GM12878 (cell line): ENCODE results near the gene DGCR8. TPM values are rescaled to one million over a fixed set of nuclear protein-coding genes. Genes with fewer than 3 reads are reported as not detected.

ENCODE experiments used
- ATAC-seq: fragments of 200-7000 bp; cut with Tn5 transposase; 3 replicates; pipeline ENCODE4 v1.9.1; 2020; ENCODE audit warnings: mild to moderate bottlenecking, moderate library complexity
- BruUV-seq: library from RNA; stranded (reverse); fragments of 400-500 nt; replicated peaks from 2 replicates; lab custom pipeline; 2021; lab: Mats Ljungman, UMichigan
- CTCF ChIA-PET: fragments of 300-600 bp; sonication (Branson Sonifier 250); formaldehyde crosslinking; extraction: SDS; loops from one replicate; lab custom pipeline; 2021; ENCODE audit warnings: inconsistent platforms; lab: Yijun Ruan, JAX
- POLR2A ChIA-PET: fragments of 350-600 bp; formaldehyde crosslinking; extraction: SDS; loops from one replicate; lab custom pipeline; 2021; ENCODE audit warnings: inconsistent platforms; lab: Charles Lee
- RAD21 ChIA-PET: fragments of 300-600 bp; sonication (Branson Sonifier 250); formaldehyde crosslinking; loops from one replicate; lab custom pipeline; 2023; ENCODE audit warnings: antibody characterized with exemption; ENCODE audit not compliant: unreplicated experiment; lab: Charles Lee
- SMC1A ChIA-PET: fragments of 300-600 bp; sonication (Branson Sonifier 250); formaldehyde crosslinking; loops from one replicate; lab custom pipeline; 2023; ENCODE audit not compliant: unreplicated experiment, uncharacterized antibody; lab: Charles Lee
- DNase-seq: peaks from one replicate; pipeline ENCODE4 v3.0.0-alpha.2; 2011; ENCODE audit warnings: low read depth, low spot score
- FAIRE-seq: peaks from 3 replicates; lab custom pipeline; 2011; peaks lifted over from hg19 to GRCh38; lab: Jason Lieb, UNC
- H2AFZ ChIP-seq: 2 replicates; pipeline ENCODE4 v1.6.0; 2011; ENCODE audit warnings: low read depth, low read length, control low read depth; ENCODE audit not compliant: control insufficient read depth
- H3K27ac ChIP-seq: 2 replicates; pipeline ENCODE4 v1.5.1; 2011; ENCODE audit warnings: control low read depth; ENCODE audit not compliant: control insufficient read depth, insufficient read depth
- H3K27me3 ChIP-seq, 2 experiments: replicated peaks in 1 of 2; 2 replicates each; pipeline versions ENCODE4 v1.6.0 to v1.6.1; 2011; ENCODE audit warnings: low read length in 1 of 2; ENCODE audit not compliant: control insufficient read depth in 2 of 2, insufficient read depth in 2 of 2
- H3K36me3 ChIP-seq, 2 experiments: 2 replicates each; pipeline ENCODE4 v1.5.1; 2011; ENCODE audit warnings: low read length in 1 of 2; ENCODE audit not compliant: control insufficient read depth in 2 of 2, insufficient read depth in 2 of 2
- H3K4me1 ChIP-seq: 2 replicates; pipeline ENCODE4 v1.6.1; 2011; ENCODE audit warnings: mild to moderate bottlenecking, low read length, moderate library complexity, mixed read lengths; ENCODE audit not compliant: control insufficient read depth, insufficient read depth
- H3K4me2 ChIP-seq: 2 replicates; pipeline ENCODE4 v1.6.0; 2011; ENCODE audit warnings: control low read depth; ENCODE audit not compliant: control insufficient read depth, insufficient read depth
- H3K4me3 ChIP-seq: fragments of 200-600 bp; sonication (generic); 2 replicates; pipeline ENCODE4 v1.5.1; 2016
- H3K79me2 ChIP-seq: 2 replicates; pipeline ENCODE4 v1.6.0; 2011; ENCODE audit warnings: low read length; ENCODE audit not compliant: control insufficient read depth, insufficient read depth
- H3K9ac ChIP-seq: 2 replicates; pipeline ENCODE4 v1.8.0; 2011; ENCODE audit warnings: low read length, control low read depth, mixed read lengths; ENCODE audit not compliant: control insufficient read depth, insufficient read depth
- H3K9me3 ChIP-seq: replicated peaks from 3 replicates; pipeline ENCODE4 v1.5.1; 2011; ENCODE audit warnings: mild to moderate bottlenecking, low read length; ENCODE audit not compliant: control insufficient read depth, insufficient read depth
- H4K20me1 ChIP-seq: 2 replicates; pipeline ENCODE4 v1.6.0; 2011; ENCODE audit not compliant: control insufficient read depth, insufficient read depth
- ASH2L ChIP-seq: fragments of 300-600, 200-600 bp; sonication (generic); IDR thresholded peaks from 2 replicates; pipeline ENCODE4 v1.6.1; 2017; ENCODE audit warnings: low read depth, mild to moderate bottlenecking, borderline replicate concordance
- BCL11A ChIP-seq: IDR thresholded peaks from 2 replicates; pipeline ENCODE4 v1.6.1; 2011; ENCODE audit warnings: low read depth, low read length
- EGR1 ChIP-seq, 2 experiments: IDR thresholded peaks; 1 replicate in 1 of 2; 2 replicates in 1 of 2; pipeline ENCODE4 v1.6.1; 2011 to 2012; ENCODE audit warnings: low read depth in 2 of 2, low read length in 2 of 2, borderline replicate concordance in 1 of 2, mild to moderate bottlenecking in 1 of 2, moderate library complexity in 1 of 2
- HDAC2 ChIP-seq: fragments of 200-600 bp; sonication (generic); IDR thresholded peaks from 2 replicates; pipeline ENCODE4 v1.6.1; 2017
- IKZF2 ChIP-seq, 2 experiments: fragments of 450-650 bp; IDR thresholded peaks; 2 replicates each; pipeline ENCODE4 v1.6.1; 2017; ENCODE audit warnings: mild to moderate bottlenecking in 2 of 2, moderate library complexity in 2 of 2
- JUNB ChIP-seq: IDR thresholded peaks from 2 replicates; pipeline ENCODE4 v1.6.1; 2016; ENCODE audit warnings: antibody characterized with exemption, mild to moderate bottlenecking
- MTA2 ChIP-seq: fragments of 450-650 bp; IDR thresholded peaks from 2 replicates; pipeline ENCODE4 v1.6.1; 2016; ENCODE audit warnings: low read depth, mild to moderate bottlenecking, moderate library complexity
- NR2F1 ChIP-seq: fragments of 450-650 bp; conservative IDR thresholded peaks from 2 replicates; pipeline ENCODE4 v1.6.1; 2017; ENCODE audit warnings: mild to moderate bottlenecking
- RAD51 ChIP-seq: fragments of 450-650 bp; IDR thresholded peaks from 2 replicates; pipeline ENCODE4 v1.6.1; 2016; ENCODE audit warnings: moderate library complexity, mild to moderate bottlenecking, inconsistent platforms
- SIN3A ChIP-seq: IDR thresholded peaks from 2 replicates; pipeline ENCODE4 v1.6.1; 2012; ENCODE audit warnings: low read depth, low read length, improper control_type of control experiment
- TAF1 ChIP-seq: IDR thresholded peaks from 2 replicates; pipeline ENCODE4 v1.6.1; 2011; ENCODE audit warnings: mild to moderate bottlenecking, low read depth, low read length, borderline replicate concordance
- WRNIP1 ChIP-seq: IDR thresholded peaks from 2 replicates; pipeline ENCODE4 v1.6.1; 2011; ENCODE audit warnings: low read depth, low read length, improper control_type of control experiment, borderline replicate concordance
- YY1 ChIP-seq: IDR thresholded peaks from 2 replicates; pipeline ENCODE4 v1.6.1; 2011; ENCODE audit warnings: low read depth, mild to moderate bottlenecking, low read length
- ZZZ3 ChIP-seq: IDR thresholded peaks from 2 replicates; pipeline ENCODE4 v1.6.1; 2011; ENCODE audit warnings: low read depth; ENCODE audit not compliant: control insufficient read depth, insufficient read length
- WGBS: methylation state at CpG from one replicate; pipeline ENCODE4 v1.1.6; 2016; ENCODE audit warnings: low lambda C conversion rate; ENCODE audit not compliant: insufficient replicate concordance, insufficient coverage; ENCODE audit errors: missing lambda C conversion rate; 5-methylcytosine and 5-hydroxymethylcytosine counted together
- in situ Hi-C: fragments of 300-500 bp; cut with MboI; formaldehyde crosslinking; loops from 9 replicates; pipeline ENCODE4 v1.14.3; 2018; ENCODE audit warnings: mixed read lengths
- intact Hi-C: fragments of 100-400 bp; cut with micrococcal nuclease; formaldehyde crosslinking; loops from one replicate; pipeline ENCODE4 v1.14.2; 2022; ENCODE audit not compliant: unreplicated experiment
- polyA plus RNA-seq, 11 experiments: library from polyadenylated mRNA; depleted of rRNA in 4 of 11; unstranded in 6 of 11; stranded (reverse) in 5 of 11; fragments of >200 nt; fragmentation: Nextera tagmentation in 4 of 11; fragmentation: Illumina TruSeq in 1 of 11; extraction: Ambion mirVana in 4 of 11; extraction: Trizol in 1 of 11; gene quantifications; 1 replicate in 1 of 11; 2 replicates in 10 of 11; pipeline versions ENCODE4 v1.2.1 to v1.2.3, GENCODE V29; 2011 to 2016; ENCODE audit warnings: inconsistent platforms in 2 of 11, missing spikeins in 2 of 11, low read depth in 1 of 11
- total RNA-seq, 4 experiments: library from RNA; depleted of rRNA in 3 of 4; stranded (reverse); fragments of >200 nt in 3 of 4; fragmentation: Illumina TruSeq in 1 of 4; extraction: Trizol in 1 of 4; gene quantifications; 2 replicates each; pipeline versions ENCODE4 v1.2.1 to v1.2.3, GENCODE V29; 2013 to 2021

Gene DGCR8
- total and polyA plus RNA-seq, 10 of the 15 experiments (the other 5 are each of a cell fraction or from before 2014, with no cell fraction given) = 1.2 to 35.1 (median 17.2) TPM

- intact Hi-C loops (no loop called here), in situ Hi-C loops (no loop called here)
- CTCF ChIA-PET = no interaction called here
- FAIRE-seq (no peak), ATAC-seq (peak; percentile 79), DNase-seq (no peak)
- H3K9ac ChIP-seq = peak overlapping the region; percentile 62
- H2AFZ ChIP-seq = peak overlapping the region; percentile 53
- POLR2A ChIA-PET = no interaction called here
- peak overlapping the region; percentile 71 for H3K27ac ChIP-seq
- no peaks in the 10 kb centered on the region for H4K20me1 ChIP-seq
- H3K4me3 ChIP-seq = peak overlapping the region; percentile 93
- SMC1A ChIA-PET = no interaction called here
- no peaks in the 10 kb centered on the region for H3K9me3 ChIP-seq
- H3K79me2 ChIP-seq = peaks cover 54% of the 10 kb centered on the region
- whole genome bisulfite sequencing = under 1% methylated on average over 16 of the region's 34 CpGs
- TF ChIP-seq ASH2L = peak; percentile 17; the same call in 1 of the 2 replicates
- TF ChIP-seq SIN3A = 0 out of 2 replicates have a peak, but pooled peaks have one; percentile 35
- no peak for TF ChIP-seq TAF1
- no peak for TF ChIP-seq ZZZ3
- no peak for TF ChIP-seq IKZF2 (IDR thresholded peaks at IDR 0.05)
- no peak for TF ChIP-seq BCL11A
- no peak for TF ChIP-seq NR2F1
- peak in 1 of 2 experiments; percentile 49; a peak in 1 of 3 replicates for TF ChIP-seq EGR1 (IDR thresholded peaks at IDR 0.05; ENCODE audit: borderline replicate concordance in 1 of 2, low read depth in 2 of 2, low read length in 2 of 2)
- no peak for TF ChIP-seq JUNB
- no peak for TF ChIP-seq WRNIP1
- TF ChIP-seq YY1 = peak; percentile 90
- no peak for TF ChIP-seq RAD51
- TF ChIP-seq HDAC2 = no peak
- TF ChIP-seq MTA2 = no peak
- peaks cover 8% of the 10 kb centered on the region for H3K4me1 ChIP-seq
- peak overlapping the region; percentile 97 for H3K4me2 ChIP-seq
- RAD21 ChIA-PET = no interaction called here
- no peaks in the 10 kb centered on the region for H3K27me3 ChIP-seq
- H3K36me3 ChIP-seq = no peaks in the 10 kb centered on the region
- BruUV-seq = no TSS peak
Measured at GRCh38 chr22:20080445-20080775, 369 bp downstream of the DGCR8 start.
